SK-N-SH (cell line): ENCODE data around the gene NUP43. TPM values are rescaled to one million over a fixed set of nuclear protein-coding genes. Genes with fewer than 3 reads are reported as not detected.
"Not testable (repeated sequence)": the region's sequence is repeated elsewhere in the genome, so short reads cannot be mapped to it uniquely, and the experiment has no call there.

Source experiments
- CTCF ChIA-PET: fragments of 300-600, 350-600 bp; formaldehyde crosslinking; extraction: SDS; loops from one replicate; lab custom pipeline; 2021; lab: Yijun Ruan, JAX
- POLR2A ChIA-PET: fragments of 350-600 bp; sonication (Branson Sonifier 250); formaldehyde crosslinking; extraction: SDS; loops from one replicate; lab custom pipeline; 2020; ENCODE audit warnings: antibody characterized with exemption, inconsistent platforms; lab: Yijun Ruan, JAX
- DNase-seq: peaks from one replicate; pipeline ENCODE4 v3.0.0; 2012
- H2AFZ ChIP-seq: fragments of 200-600 bp; sonication (generic); 2 replicates; pipeline ENCODE4 v1.8.1; 2016; ENCODE audit warnings: antibody characterized with exemption, mild to moderate bottlenecking, low read depth
- H3F3A ChIP-seq: fragments of 200-600 bp; sonication (generic); replicated peaks from 2 replicates; pipeline ENCODE3; 2016; ENCODE audit warnings: antibody characterized with exemption, mild to moderate bottlenecking; ENCODE audit not compliant: insufficient read depth
- H3K27ac ChIP-seq, 2 experiments: fragments of 200-500 bp in 1 of 2; fragments of 200-600 bp in 1 of 2; sonication (Bioruptor generic) in 1 of 2; sonication (generic), shearing (Covaris generic) in 1 of 2; 2 replicates each; pipeline versions ENCODE4 v1.5.1 to v1.6.1; 2014 to 2016; ENCODE audit warnings: low read depth in 2 of 2, inconsistent platforms in 1 of 2, low read length in 1 of 2, mild to moderate bottlenecking in 1 of 2, mixed read lengths in 1 of 2
- H3K27me3 ChIP-seq: fragments of 200-600 bp; sonication (generic), shearing (Covaris generic); 2 replicates; pipeline ENCODE4 v1.6.1; 2016; ENCODE audit warnings: mixed run types; ENCODE audit not compliant: insufficient read depth
- H3K36me3 ChIP-seq, 2 experiments: fragments of 200-500 bp in 1 of 2; fragments of 200-600 bp in 1 of 2; sonication (Bioruptor generic) in 1 of 2; sonication (generic) in 1 of 2; replicated peaks in 1 of 2; 2 replicates each; pipeline versions ENCODE3 to v1.5.1; 2014 to 2016; ENCODE audit warnings: low read length in 1 of 2, mild to moderate bottlenecking in 1 of 2; ENCODE audit not compliant: insufficient read depth in 2 of 2, control insufficient read depth in 1 of 2
- H3K4me1 ChIP-seq, 2 experiments: fragments of 200-500 bp in 1 of 2; fragments of 200-600 bp in 1 of 2; sonication (Bioruptor generic) in 1 of 2; sonication (generic), shearing (Covaris generic) in 1 of 2; 2 replicates each; pipeline versions ENCODE4 v1.5.1 to v1.6.1; 2014 to 2016; ENCODE audit warnings: low read depth in 1 of 2, low read length in 1 of 2, mixed run types in 1 of 2; ENCODE audit not compliant: insufficient read depth in 2 of 2, control insufficient read depth in 1 of 2
- H3K4me2 ChIP-seq: fragments of 200-600 bp; sonication (generic), shearing (Covaris generic); 2 replicates; pipeline ENCODE4 v1.6.1; 2017; ENCODE audit warnings: mixed run types
- H3K4me3 ChIP-seq, 2 experiments: fragments of 200-500 bp in 1 of 2; fragments of 200-600 bp in 1 of 2; sonication (Bioruptor generic) in 1 of 2; sonication (generic), shearing (Covaris generic) in 1 of 2; 2 replicates each; pipeline versions ENCODE4 v1.5.1 to v1.8.1; 2014 to 2016; ENCODE audit warnings: low read depth in 2 of 2, inconsistent platforms in 1 of 2, low read length in 1 of 2, mild to moderate bottlenecking in 1 of 2, mixed read lengths in 1 of 2, moderate library complexity in 1 of 2
- H3K79me2 ChIP-seq: fragments of 200-600 bp; sonication (generic); 2 replicates; pipeline ENCODE4 v1.8.1; 2017; ENCODE audit warnings: mild to moderate bottlenecking; ENCODE audit not compliant: insufficient read depth
- H3K9ac ChIP-seq: fragments of 200-600 bp; sonication (generic); 2 replicates; pipeline ENCODE4 v1.6.1; 2017; ENCODE audit warnings: mixed run types
- H3K9me2 ChIP-seq: fragments of 200-600 bp; sonication (generic); 2 replicates; pipeline ENCODE4 v1.6.1; 2017; ENCODE audit warnings: mixed run types
- H3K9me3 ChIP-seq: fragments of 200-600 bp; sonication (generic); 2 replicates; pipeline ENCODE4 v1.6.1; 2017; ENCODE audit warnings: mixed run types, mild to moderate bottlenecking, moderate library complexity
- H4K20me1 ChIP-seq: fragments of 200-600 bp; sonication (generic); 2 replicates; pipeline ENCODE4 v1.6.1; 2017; ENCODE audit warnings: mild to moderate bottlenecking, mixed run types; ENCODE audit not compliant: insufficient read depth
- ELF1 ChIP-seq: IDR thresholded peaks from 2 replicates; pipeline ENCODE4 v1.4.0; 2012
- EP300 ChIP-seq, 2 experiments: IDR thresholded peaks; 2 replicates each; pipeline versions ENCODE4 v1.4.0 to v1.6.1; 2012; ENCODE audit warnings: borderline replicate concordance in 1 of 2, low read depth in 1 of 2, low read length in 1 of 2
- EZH2phosphoT487 ChIP-seq: fragments of 200-600 bp; sonication (generic); IDR thresholded peaks from 2 replicates; pipeline ENCODE4 v1.6.1; 2017; ENCODE audit warnings: low read depth, mixed run types, mild to moderate bottlenecking, antibody characterized with exemption, moderate library complexity, borderline replicate concordance
- FOSL2 ChIP-seq: IDR thresholded peaks from 2 replicates; pipeline ENCODE4 v1.4.0; 2012; ENCODE audit warnings: low read depth, mild to moderate bottlenecking, moderate library complexity, borderline replicate concordance
- FOXM1 ChIP-seq: IDR thresholded peaks from 2 replicates; pipeline ENCODE4 v1.4.0; 2012; ENCODE audit warnings: low read depth, mild to moderate bottlenecking
- GABPA ChIP-seq: IDR thresholded peaks from 2 replicates; pipeline ENCODE4 v1.4.0; 2012; ENCODE audit warnings: low read depth, mild to moderate bottlenecking
- JUND ChIP-seq: IDR thresholded peaks from 2 replicates; pipeline ENCODE4 v1.4.0; 2012
- MXI1 ChIP-seq: IDR thresholded peaks from 2 replicates; pipeline ENCODE4 v1.6.1; 2012; ENCODE audit warnings: mild to moderate bottlenecking, low read depth, low read length, improper control_type of control experiment
- NFIC ChIP-seq: IDR thresholded peaks from 2 replicates; pipeline ENCODE4 v1.4.0; 2012; ENCODE audit warnings: borderline replicate concordance
- RAD21 ChIP-seq: IDR thresholded peaks from 2 replicates; pipeline ENCODE4 v1.6.1; 2012; ENCODE audit warnings: mild to moderate bottlenecking, low read length
- RCOR1 ChIP-seq: fragments of 150-350 bp; IDR thresholded peaks from 2 replicates; pipeline ENCODE4 v1.6.1; 2017; ENCODE audit warnings: antibody characterized with exemption, low read length
- RXRA ChIP-seq: IDR thresholded peaks from 2 replicates; pipeline ENCODE4 v1.4.0; 2012; ENCODE audit warnings: low read depth, mild to moderate bottlenecking, borderline replicate concordance
- SIN3A ChIP-seq: IDR thresholded peaks from 2 replicates; pipeline ENCODE4 v1.6.1; 2012; ENCODE audit warnings: low read depth, mild to moderate bottlenecking, low read length, moderate library complexity, borderline replicate concordance
- TCF12 ChIP-seq: IDR thresholded peaks from 2 replicates; pipeline ENCODE4 v1.4.0; 2012
- WGBS: methylation state at CpG from one replicate; pipeline ENCODE4 v1.1.6; 2017; ENCODE audit warnings: low lambda C conversion rate; 5-methylcytosine and 5-hydroxymethylcytosine counted together
- polyA plus RNA-seq, 3 experiments: library from polyadenylated mRNA; depleted of rRNA; stranded (reverse); fragments of >200 nt; gene quantifications; 2 replicates each; pipeline ENCODE4 v1.2.3, GENCODE V29; 2012
- TF ChIP-seq, protein P1 (sequence below): IDR thresholded peaks from 2 replicates; pipeline ENCODE4 v1.4.0; 2012; ENCODE audit warnings: low read depth, borderline replicate concordance
- TF ChIP-seq, protein P2 (sequence below): fragments of 150-350 bp; IDR thresholded peaks from 2 replicates; pipeline ENCODE4 v1.6.1; 2016; ENCODE audit warnings: mild to moderate bottlenecking, low read depth, low read length
- TF ChIP-seq, protein P3 (sequence below): IDR thresholded peaks from 2 replicates; pipeline ENCODE4 v1.4.0; 2012; ENCODE audit warnings: low read depth, borderline replicate concordance

The NUP43 gene
- polyA plus RNA-seq, 1 of the 3 experiments (the other 2 are of a cell fraction) = 10.1 TPM

DNA sequence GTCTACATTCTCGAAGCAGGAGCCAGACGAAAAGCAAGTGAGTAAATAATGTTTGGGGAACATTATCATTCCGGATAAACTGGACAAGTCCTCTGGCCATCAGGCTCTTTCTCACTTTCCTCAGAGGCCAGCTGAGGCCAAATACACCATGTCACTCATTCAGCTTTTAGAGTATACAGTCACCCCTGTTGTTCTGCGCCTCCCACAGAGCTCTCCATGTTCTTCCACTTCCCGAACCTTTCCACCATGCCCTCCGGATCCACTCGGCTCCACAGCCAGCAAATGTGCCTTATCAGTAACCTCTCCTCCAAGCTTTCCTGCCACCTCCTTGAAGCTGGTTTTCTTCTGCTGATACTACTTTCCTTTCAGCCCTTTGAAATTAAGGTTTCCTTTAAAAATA lies 60.1 kb downstream of the NUP43 start:
- no peak overlapping the region for H3K9ac ChIP-seq
- POLR2A ChIA-PET = no interaction called here
- 95% methylated on average over 7 of the region's 7 CpGs for WGBS
- H2AFZ ChIP-seq = no peak overlapping the region
- H3K4me1 ChIP-seq = no peaks in the 10 kb centered on the region
- peaks cover 5% of the 10 kb centered on the region for H3F3A ChIP-seq
- no peaks in the 10 kb centered on the region for H4K20me1 ChIP-seq
- TF ChIP-seq FOXM1 = no peak
- TF ChIP-seq EP300 (IDR thresholded peaks at IDR 0.05; ENCODE audit: borderline replicate concordance in 1 of 2, low read depth in 1 of 2, low read length in 1 of 2) = no peak
- TF ChIP-seq JUND = no peak
- TF ChIP-seq, protein P1, sequence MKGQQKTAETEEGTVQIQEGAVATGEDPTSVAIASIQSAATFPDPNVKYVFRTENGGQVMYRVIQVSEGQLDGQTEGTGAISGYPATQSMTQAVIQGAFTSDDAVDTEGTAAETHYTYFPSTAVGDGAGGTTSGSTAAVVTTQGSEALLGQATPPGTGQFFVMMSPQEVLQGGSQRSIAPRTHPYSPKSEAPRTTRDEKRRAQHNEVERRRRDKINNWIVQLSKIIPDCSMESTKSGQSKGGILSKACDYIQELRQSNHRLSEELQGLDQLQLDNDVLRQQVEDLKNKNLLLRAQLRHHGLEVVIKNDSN = no peak
- no peak for TF ChIP-seq TCF12
- TF ChIP-seq RXRA = no peak
- no peak for TF ChIP-seq NFIC
- TF ChIP-seq, protein P2, sequence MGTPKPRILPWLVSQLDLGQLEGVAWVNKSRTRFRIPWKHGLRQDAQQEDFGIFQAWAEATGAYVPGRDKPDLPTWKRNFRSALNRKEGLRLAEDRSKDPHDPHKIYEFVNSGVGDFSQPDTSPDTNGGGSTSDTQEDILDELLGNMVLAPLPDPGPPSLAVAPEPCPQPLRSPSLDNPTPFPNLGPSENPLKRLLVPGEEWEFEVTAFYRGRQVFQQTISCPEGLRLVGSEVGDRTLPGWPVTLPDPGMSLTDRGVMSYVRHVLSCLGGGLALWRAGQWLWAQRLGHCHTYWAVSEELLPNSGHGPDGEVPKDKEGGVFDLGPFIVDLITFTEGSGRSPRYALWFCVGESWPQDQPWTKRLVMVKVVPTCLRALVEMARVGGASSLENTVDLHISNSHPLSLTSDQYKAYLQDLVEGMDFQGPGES = no peak
- no peak for TF ChIP-seq ELF1
- TF ChIP-seq, protein P3, sequence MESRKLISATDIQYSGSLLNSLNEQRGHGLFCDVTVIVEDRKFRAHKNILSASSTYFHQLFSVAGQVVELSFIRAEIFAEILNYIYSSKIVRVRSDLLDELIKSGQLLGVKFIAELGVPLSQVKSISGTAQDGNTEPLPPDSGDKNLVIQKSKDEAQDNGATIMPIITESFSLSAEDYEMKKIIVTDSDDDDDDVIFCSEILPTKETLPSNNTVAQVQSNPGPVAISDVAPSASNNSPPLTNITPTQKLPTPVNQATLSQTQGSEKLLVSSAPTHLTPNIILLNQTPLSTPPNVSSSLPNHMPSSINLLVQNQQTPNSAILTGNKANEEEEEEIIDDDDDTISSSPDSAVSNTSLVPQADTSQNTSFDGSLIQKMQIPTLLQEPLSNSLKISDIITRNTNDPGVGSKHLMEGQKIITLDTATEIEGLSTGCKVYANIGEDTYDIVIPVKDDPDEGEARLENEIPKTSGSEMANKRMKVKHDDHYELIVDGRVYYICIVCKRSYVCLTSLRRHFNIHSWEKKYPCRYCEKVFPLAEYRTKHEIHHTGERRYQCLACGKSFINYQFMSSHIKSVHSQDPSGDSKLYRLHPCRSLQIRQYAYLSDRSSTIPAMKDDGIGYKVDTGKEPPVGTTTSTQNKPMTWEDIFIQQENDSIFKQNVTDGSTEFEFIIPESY = no peak
- no peaks in the 10 kb centered on the region for H3K27me3 ChIP-seq
- no peaks in the 10 kb centered on the region for H3K9me2 ChIP-seq
- H3K27ac ChIP-seq = no peak overlapping the region
- H3K4me3 ChIP-seq = no peak overlapping the region
- DNase-seq = no peak
- peaks cover 38% of the 10 kb centered on the region for H3K79me2 ChIP-seq
- H3K36me3 ChIP-seq = peaks cover 17 to 26% of the 10 kb centered on the region in 2 experiments
- CTCF ChIA-PET = no interaction called here
- no peaks in the 10 kb centered on the region for H3K9me3 ChIP-seq
- H3K4me2 ChIP-seq = no peak overlapping the region

DNA sequence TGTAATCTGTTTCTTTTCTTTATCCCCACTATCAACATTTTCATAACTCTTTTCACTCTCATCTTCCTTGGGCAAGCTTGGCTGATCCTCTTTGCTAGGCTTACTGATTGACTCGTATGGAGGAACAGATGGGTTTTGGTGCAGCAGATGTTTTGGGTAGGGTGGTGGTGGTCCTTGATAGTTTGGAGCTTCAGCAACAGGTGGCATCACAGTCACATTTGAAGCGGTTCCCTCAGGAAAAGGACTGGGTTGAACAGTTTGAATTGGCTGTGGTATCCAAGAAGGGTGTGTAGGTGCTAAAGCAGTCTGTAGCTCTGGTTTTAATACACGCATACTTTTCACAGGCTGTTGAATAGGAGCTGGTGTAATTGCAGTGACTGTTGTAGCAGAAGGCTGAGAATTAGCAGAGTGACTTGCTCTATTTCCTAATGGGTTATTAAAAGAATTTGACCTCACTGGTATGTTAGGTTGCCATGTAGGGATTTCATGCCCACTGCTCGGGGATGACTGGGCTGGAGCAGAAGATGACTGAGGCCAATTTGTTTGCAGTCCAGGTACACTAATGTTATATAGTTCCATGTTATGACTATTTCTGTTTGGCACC lies 63.0 kb downstream of the NUP43 start:
- H3K9ac ChIP-seq = no peak overlapping the region
- H3F3A ChIP-seq = peaks cover 8% of the 10 kb centered on the region
- ChIA-PET CTCF (no interaction called here), POLR2A (no interaction called here)
- no peak overlapping the region for H3K4me2 ChIP-seq
- peaks cover 23 to 38% of the 10 kb centered on the region in 2 experiments for H3K36me3 ChIP-seq
- no peaks in the 10 kb centered on the region for H3K9me2 ChIP-seq
- no peak overlapping the region for H3K27ac ChIP-seq
- H2AFZ ChIP-seq = no peak overlapping the region
- H3K9me3 ChIP-seq = no peaks in the 10 kb centered on the region
- H3K79me2 ChIP-seq = peaks cover 36% of the 10 kb centered on the region; the same call in 1 of the 2 replicates
- 97% methylated on average over 4 of the region's 4 CpGs for WGBS
- H3K4me3 ChIP-seq = no peak overlapping the region
- TF ChIP-seq RCOR1 = no peak
- TF ChIP-seq, protein P2 = no peak
- TF ChIP-seq RAD21 = no peak
- no peak for TF ChIP-seq SIN3A
- TF ChIP-seq MXI1 = no peak
- no peak for TF ChIP-seq FOSL2
- no peak for TF ChIP-seq EZH2phosphoT487
- no peak for TF ChIP-seq GABPA
- TF ChIP-seq, all 33 proteins: peak for 0
- Histone ChIP-seq H3K27me3 (no peaks in the 10 kb centered on the region), H4K20me1 (no peaks in the 10 kb centered on the region), H3K4me1 (no peaks in the 10 kb centered on the region)
- no peak for DNase-seq

DNA sequence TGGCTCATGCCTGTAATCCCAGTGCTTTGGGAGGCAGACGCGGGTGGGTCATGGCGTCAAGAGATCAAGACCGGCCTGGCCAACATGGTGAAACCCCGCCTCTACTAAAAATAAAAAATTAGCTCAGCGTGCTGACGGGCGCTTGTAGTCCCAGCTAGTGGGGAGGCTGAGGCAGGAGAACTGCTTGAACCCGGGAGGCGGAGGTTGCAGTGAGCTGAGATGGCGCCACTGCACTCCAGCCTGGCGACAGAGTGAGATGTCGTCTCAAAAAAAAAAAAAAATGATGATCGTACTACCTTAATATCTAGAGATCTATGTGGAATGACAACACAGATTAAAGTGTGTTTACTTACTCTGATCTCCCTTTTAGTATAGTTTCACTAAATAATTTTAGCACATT lies 64.5 kb downstream of the NUP43 start:
- H3F3A ChIP-seq, H2AFZ ChIP-seq, H3K4me3 ChIP-seq, H3K4me1 ChIP-seq, H3K9me2 ChIP-seq, H4K20me1 ChIP-seq, H3K4me2 ChIP-seq, H3K9ac ChIP-seq, H3K27ac ChIP-seq, CTCF ChIA-PET, H3K27me3 ChIP-seq, H3K9me3 ChIP-seq, POLR2A ChIA-PET, DNase-seq: not testable (repeated sequence)
- H3K79me2 ChIP-seq = peaks cover 28% of the 10 kb centered on the region; the same call in 1 of the 2 replicates
- WGBS = 96% methylated on average over 14 of the region's 14 CpGs
- peaks cover 24 to 43% of the 10 kb centered on the region in 2 experiments for H3K36me3 ChIP-seq
